UCSD-AML1 (cell line): ENCODE data around the gene RPTOR.
A peak's percentile ranks its signal among the peaks of the same experiment; 100 is the strongest.

ENCODE experiments used
- DNase-seq: peaks from one replicate; lab custom pipeline; 2025; ENCODE audit not compliant: unreplicated experiment; lab: John Stamatoyannopoulos, UW

Gene RPTOR

GRCh38 chr17:80774146-80774545 is 229.5 kb downstream of the RPTOR start:
- no peak for DNase-seq

GRCh38 chr17:80774643-80775281 is 230.1 kb downstream of the RPTOR start:
- peak; percentile 68 for DNase-seq

- DNase-seq = no peak
Observed at GRCh38 chr17:80775863-80776262, 231.2 kb downstream of the RPTOR start.

- DNase-seq = no peak
Observed at GRCh38 chr17:80777274-80777673, 232.6 kb downstream of the RPTOR start.

GRCh38 chr17:80778716-80779115 is 234.1 kb downstream of the RPTOR start:
- no peak for DNase-seq

GRCh38 chr17:80779336-80779735 is 234.7 kb downstream of the RPTOR start:
- no peak for DNase-seq

GRCh38 chr17:80779961-80780380 is 235.3 kb downstream of the RPTOR start:
- DNase-seq = no peak

- no peak for DNase-seq
Observed at GRCh38 chr17:80780381-80781198, 236.0 kb downstream of the RPTOR start.

GRCh38 chr17:80781211-80781610 is 236.6 kb downstream of the RPTOR start:
- peak; percentile 44 for DNase-seq

GRCh38 chr17:80781807-80782277 is 237.2 kb downstream of the RPTOR start:
- DNase-seq = no peak

- no peak for DNase-seq
Observed at GRCh38 chr17:80782536-80783427, 238.1 kb downstream of the RPTOR start.

- DNase-seq = no peak
Observed at GRCh38 chr17:80783486-80783885, 238.8 kb downstream of the RPTOR start.

GRCh38 chr17:80783971-80784370 is 239.3 kb downstream of the RPTOR start:
- no peak for DNase-seq

GRCh38 chr17:80785477-80786178 is 241.0 kb downstream of the RPTOR start:
- DNase-seq = no peak

GRCh38 chr17:80786470-80786869 is 241.8 kb downstream of the RPTOR start:
- DNase-seq = no peak

GRCh38 chr17:80786887-80787286 is 242.2 kb downstream of the RPTOR start:
- DNase-seq = no peak

- no peak for DNase-seq
Observed at GRCh38 chr17:80787881-80788280, 243.2 kb downstream of the RPTOR start.

GRCh38 chr17:80789356-80789902 is 244.8 kb downstream of the RPTOR start:
- no peak for DNase-seq

- no peak for DNase-seq
Observed at GRCh38 chr17:80790021-80790765, 245.6 kb downstream of the RPTOR start.
